ENCODE results near the gene SYT17.

Gene SYT17

DNA sequence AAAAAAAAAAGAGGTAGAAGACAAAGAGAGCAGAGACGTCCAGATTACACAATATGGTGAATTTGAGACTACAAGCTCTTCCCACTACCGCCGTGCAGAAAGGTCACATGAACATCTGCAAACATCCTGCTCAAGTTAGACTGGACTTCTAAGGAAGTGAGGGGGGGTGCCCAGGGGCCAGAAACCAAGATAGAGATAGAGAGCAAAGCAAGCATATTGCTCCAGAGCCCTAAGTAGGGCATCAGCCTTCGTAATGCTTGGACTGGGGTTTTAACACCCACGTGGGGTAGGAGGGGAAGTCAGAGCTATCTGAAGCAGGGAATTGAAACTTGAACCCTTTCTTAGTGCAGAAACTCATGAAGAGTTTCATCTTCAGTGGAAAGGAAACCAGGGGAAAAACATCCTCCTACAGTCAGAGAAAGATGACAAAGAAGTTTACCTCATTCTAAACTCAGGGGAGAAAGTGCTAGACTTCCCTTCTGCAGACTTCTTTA is 126.2 kb downstream of the SYT17 start:
- DNase-seq, result peak in 42 of 58 donors; percentile 2 to 77 (median 22)

DNA sequence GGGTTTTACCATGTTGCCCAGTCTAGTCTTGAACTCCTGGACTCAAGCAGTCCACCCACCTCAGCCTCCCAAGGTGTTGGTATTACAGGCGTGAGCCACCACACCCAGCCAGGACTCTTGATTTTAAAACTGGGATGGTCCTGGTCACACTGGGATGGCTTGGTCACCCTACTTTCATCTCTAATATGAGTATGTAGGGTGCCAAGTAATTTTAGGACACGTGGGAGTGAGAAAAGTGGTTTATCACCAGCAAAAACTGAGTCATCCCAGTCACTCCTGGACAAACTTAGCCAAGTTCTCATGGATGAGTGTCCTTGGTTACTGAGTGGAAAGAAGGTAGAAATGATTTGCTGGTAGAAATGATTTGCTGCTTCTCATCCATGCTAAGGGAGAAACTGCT is 127.4 kb downstream of the SYT17 start:
- DNase-seq, result no peak

- DNase-seq, result no peak
These were observed 129.4 kb downstream of the SYT17 start for GRCh38 chr16:19297454-19297853.

DNA sequence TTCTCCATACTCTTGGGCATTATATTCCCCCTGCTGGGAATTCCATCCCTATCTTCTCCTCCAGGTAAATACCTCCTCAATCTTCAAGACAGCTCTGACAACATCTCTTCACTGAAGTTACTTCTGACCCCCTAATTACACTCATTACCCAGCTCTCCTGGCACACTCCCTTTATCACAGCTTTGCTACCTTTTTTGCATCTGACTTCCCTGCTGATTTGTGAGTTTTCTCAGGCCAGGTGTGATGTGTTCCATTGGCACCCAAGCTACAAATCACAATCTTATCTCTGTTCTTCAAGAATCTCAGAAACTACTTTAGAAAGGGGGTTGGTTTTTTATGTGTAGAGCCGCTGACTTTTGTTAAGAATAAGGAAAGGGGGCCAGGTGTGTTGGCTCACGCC is 131.5 kb downstream of the SYT17 start:
- DNase-seq, result no peak

- no peak for DNase-seq
These were observed 133.9 kb downstream of the SYT17 start for GRCh38 chr16:19301931-19302330.

DNA sequence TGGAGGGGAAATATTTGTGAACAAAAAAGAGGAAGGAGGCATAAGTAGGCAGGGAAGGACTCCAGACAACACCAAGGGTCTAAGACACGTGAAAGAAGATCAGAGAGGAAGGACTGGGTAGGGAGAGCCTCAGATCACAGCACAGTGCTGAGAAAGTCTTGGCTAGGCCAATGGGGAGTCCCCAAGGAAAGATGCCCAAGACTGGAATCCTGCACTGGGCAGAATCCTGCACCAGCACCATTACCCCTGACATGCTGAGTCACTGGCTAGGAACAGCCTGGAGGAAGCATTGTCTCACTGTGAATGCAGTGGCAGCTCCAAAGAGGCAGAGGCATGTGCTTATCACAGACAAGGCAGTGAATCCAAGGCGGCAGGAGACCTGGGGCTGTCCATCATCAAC is 136.7 kb downstream of the SYT17 start:
- peak in 5 of 58 donors; percentile 1 to 25 (median 9) for DNase-seq

- DNase-seq, result no peak
These were observed 137.4 kb downstream of the SYT17 start for GRCh38 chr16:19305443-19305842.

DNA sequence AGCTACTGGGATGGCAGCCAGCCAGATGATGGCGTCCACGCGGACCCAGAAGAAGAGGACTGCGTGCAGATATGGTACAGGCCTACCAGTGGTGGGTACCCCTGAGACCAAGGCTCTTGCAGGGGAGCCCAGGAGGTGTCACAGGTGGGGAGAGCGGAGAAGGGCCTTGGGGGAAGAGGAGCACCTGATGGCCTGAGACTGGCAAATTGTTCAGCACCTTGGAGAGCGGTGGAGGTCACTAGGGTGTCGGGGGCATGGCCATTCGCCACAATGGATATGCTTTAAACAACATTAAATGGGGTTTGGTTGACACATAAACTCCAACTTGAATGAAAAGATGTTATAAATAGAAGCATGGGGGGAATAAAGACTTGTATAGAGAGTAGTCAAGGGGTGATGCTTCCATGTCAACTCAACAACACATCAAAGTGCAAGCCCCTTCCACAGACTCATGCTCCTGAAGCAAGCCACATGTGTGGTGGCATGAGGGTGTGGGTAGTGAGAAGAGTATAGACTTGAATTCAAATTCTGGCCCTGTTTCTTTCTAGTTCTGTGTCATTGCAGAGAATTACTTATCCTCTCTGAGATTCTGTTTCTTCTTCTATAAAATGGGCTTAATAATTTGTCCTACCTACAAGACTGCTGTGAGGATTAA is 139.7 kb downstream of the SYT17 start:
- no peak for DNase-seq

DNA sequence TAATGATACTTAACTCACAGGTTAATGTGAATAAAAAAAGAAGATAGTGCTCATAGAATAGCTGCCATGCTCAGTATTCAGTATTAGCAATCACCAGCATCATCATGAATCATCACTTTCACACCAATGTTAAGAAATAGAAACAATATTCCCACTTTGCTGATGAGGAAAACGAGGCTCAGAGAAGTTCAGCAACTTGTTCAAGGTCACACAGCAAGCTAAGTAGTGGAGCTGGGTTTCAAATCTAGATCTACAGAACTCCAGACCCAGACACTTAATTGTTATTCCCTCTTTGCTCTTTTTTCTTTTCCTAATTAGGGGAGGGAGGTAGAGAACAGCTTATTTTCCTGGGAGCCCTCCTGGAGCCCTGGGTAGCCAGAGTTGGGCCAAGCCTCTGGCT is 140.4 kb downstream of the SYT17 start:
- DNase-seq, result no peak

GRCh38 chr16:19309178-19309577 is 141.1 kb downstream of the SYT17 start:
- DNase-seq, result no peak

DNA sequence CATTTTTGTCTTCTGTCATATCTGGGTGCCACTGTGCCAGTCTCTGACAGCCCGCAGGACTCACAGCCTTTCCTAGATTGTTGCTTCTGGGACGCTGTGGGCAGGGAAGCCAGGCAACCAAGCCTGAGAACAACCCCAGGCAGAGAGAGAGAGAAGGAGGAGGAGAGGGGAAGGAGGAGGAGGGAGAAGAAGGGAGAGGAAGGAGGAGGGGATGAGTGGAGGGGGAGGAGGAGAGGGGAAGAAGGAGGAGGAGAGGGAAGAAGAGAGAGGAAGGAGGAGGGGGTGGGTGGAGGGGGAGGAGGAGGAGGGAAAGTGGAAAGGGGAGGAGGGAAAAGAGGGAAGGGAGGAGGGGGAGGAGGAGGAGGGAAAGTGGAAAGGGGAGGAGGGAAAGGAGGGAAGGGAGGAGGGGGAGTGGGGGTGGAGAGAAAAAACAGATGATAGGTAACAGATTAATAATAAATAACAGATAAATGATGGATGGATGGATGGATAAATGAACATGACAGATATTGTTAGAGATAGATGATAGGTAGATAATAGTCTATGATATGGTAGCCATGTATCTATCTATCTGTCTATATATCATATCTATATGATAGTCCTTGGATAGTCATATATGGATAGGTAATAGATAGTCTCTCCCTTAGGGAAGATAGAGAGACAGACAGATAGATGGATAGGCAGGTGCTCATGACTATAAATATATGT is 146.8 kb downstream of the SYT17 start:
- DNase-seq, result no peak

GRCh38 chr16:19315889-19316433 is 147.9 kb downstream of the SYT17 start:
- no peak for DNase-seq

GRCh38 chr16:19316846-19317245 is 148.8 kb downstream of the SYT17 start:
- DNase-seq, result no peak

Data from anterior cingulate cortex (tissue), 58 donors.